BE2C (cell line): Measurements from ENCODE around the gene KRTAP9-4.
"Not testable (repeated sequence)": the region's sequence is repeated elsewhere in the genome, so short reads cannot be mapped to it uniquely, and the experiment has no call there.

Experiments used
- DNase-seq: peaks from one replicate; pipeline ENCODE4 v3.0.0-alpha.2; 2020
- H3K27me3 ChIP-seq: fragments of 250-450 bp; sonication (Bioruptor Pico); 2 replicates; pipeline ENCODE4 v1.5.1; 2020; ENCODE audit warnings: mild to moderate bottlenecking
- H3K36me3 ChIP-seq: fragments of 250-450 bp; sonication (Bioruptor Pico); 2 replicates; pipeline ENCODE4 v1.5.1; 2020; ENCODE audit warnings: mild to moderate bottlenecking
- H3K4me1 ChIP-seq: fragments of 250-450 bp; sonication (Bioruptor Pico); 2 replicates; pipeline ENCODE4 v1.5.1; 2020
- H3K4me3 ChIP-seq: 2 replicates; pipeline ENCODE4 v1.5.1; 2011; ENCODE audit warnings: low read depth, low read length
- H3K9me3 ChIP-seq: fragments of 250-450 bp; sonication (Bioruptor Pico); 2 replicates; pipeline ENCODE4 v1.5.1; 2020
- CTCF ChIP-seq: IDR thresholded peaks from 2 replicates; pipeline ENCODE4 v1.5.1; 2012; ENCODE audit warnings: mild to moderate bottlenecking, low read depth, low read length

The KRTAP9-4 gene

DNA sequence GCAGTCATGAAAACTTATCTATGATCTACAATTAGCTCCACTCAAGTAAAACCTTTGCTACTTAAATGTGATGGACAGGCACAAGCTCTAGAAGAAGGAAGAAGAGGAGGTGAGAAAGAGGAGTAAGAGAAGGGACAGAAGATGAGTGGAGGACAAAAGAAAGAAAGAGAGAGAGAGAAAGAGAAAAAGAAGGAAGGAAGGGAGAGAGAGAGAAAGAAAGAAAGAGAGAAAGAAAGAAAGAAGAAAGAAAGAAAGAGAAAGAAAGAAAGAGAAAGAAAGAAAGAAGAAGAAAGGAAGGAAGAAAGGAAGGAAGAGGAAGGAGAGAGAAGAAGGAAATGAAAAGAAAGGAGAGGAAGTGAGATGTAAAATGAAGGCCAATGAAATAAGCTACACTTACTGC is 19.4 kb upstream of the KRTAP9-4 start:
- no peaks in the 10 kb centered on the region for H3K36me3 ChIP-seq
- no peak for TF ChIP-seq CTCF
- peaks cover 48% of the 10 kb centered on the region for H3K27me3 ChIP-seq
- H3K4me3 ChIP-seq: no peak overlapping the region
- H3K4me1 ChIP-seq: no peaks in the 10 kb centered on the region
- DNase-seq: no peak
- H3K9me3 ChIP-seq: no peaks in the 10 kb centered on the region

- TF ChIP-seq CTCF: no peak
- DNase-seq: no peak
- H3K4me3 ChIP-seq: no peak overlapping the region
- H3K9me3 ChIP-seq: no peaks in the 10 kb centered on the region
- H3K27me3 ChIP-seq: peaks cover 47% of the 10 kb centered on the region
- no peaks in the 10 kb centered on the region for H3K36me3 ChIP-seq
- no peaks in the 10 kb centered on the region for H3K4me1 ChIP-seq
These were observed 17.8 kb upstream of the KRTAP9-4 start for GRCh38 chr17:41231731-41232130.

DNA sequence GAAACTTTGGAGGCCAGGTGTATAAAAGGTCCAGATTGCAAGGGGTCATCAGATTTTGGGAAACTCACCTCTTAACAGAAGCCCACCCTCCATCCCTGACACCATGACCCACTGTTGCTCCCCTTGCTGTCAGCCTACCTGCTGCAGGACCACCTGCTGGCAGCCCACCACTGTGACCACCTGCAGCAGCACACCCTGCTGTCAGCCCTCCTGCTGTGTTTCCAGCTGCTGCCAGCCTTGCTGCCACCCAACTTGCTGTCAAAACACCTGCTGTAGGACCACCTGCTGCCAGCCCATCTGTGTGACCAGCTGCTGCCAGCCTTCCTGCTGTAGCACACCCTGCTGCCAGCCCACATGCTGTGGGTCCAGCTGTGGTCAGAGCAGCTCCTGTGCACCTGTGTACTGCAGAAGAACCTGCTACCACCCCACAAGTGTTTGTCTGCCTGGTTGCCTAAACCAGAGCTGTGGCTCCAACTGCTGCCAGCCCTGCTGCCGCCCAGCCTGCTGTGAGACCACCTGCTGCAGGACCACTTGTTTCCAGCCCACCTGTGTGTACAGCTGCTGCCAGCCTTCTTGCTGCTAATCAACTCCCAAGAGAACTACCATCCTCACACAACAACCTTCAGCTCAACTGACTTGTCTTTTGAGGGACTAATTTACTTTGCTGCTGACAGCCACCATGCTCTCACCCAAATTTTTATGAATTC is 16.9 kb upstream of the KRTAP9-4 start, which contains the start of gene KRTAP9-3:
Gene KRTAP9-3 (plus strand): TSS at position 51 of the 707 bp plus-strand sequence. CDS start 53 bp downstream, at position 104.
- not testable (repeated sequence) for H3K4me3 ChIP-seq, DNase-seq, H3K36me3 ChIP-seq, H3K9me3 ChIP-seq, H3K4me1 ChIP-seq
- H3K27me3 ChIP-seq: peaks cover 47% of the 10 kb centered on the region

DNA sequence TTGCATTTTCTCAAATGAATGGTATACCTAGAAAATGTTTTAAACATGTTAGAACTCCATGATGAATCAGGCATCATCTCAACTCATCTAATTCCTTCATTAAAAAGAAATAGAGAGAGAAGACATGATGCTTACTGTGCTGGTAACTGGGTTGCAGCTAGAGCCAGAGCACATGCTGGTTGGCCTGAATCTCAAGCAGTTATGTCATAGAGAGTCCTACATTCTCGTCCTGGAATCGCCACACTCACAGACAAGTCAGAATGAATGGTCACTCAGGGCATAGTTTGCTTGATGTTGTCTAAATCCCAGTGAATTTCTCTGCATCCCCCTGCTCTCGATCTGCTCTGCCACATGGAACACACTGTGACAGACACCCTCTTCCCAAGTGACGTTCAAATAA is 12.4 kb upstream of the KRTAP9-4 start:
- not testable (repeated sequence) for H3K4me3 ChIP-seq, H3K4me1 ChIP-seq, H3K9me3 ChIP-seq, DNase-seq, H3K36me3 ChIP-seq
- peaks cover 17% of the 10 kb centered on the region for H3K27me3 ChIP-seq

DNA sequence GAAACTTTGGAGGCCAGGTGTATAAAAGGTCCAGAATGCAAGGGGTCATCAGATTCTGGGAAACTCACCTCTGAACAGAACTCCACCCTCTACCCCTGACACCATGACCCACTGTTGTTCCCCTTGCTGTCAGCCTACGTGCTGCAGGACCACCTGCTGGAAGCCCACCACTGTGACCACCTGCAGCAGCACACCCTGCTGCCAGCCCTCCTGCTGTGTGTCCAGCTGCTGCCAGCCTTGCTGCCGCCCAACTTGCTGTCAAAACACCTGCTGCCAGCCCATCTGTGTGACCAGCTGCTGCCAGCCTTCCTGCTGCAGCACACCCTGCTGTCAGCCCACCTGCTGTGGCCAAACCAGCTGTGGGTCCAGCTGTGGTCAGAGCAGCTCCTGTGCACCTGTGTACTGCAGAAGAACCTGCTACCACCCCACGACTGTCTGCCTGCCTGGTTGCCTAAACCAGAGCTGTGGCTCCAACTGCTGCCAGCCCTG is 11.5 kb upstream of the KRTAP9-4 start, which contains the start of gene KRTAP9-8:
Gene KRTAP9-8 (plus strand): TSS at position 51 of the 489 bp plus-strand sequence. CDS start 53 bp downstream, at position 104.
- H3K9me3 ChIP-seq, DNase-seq, H3K36me3 ChIP-seq, H3K4me3 ChIP-seq, H3K4me1 ChIP-seq: not testable (repeated sequence)
- peaks cover 17% of the 10 kb centered on the region for H3K27me3 ChIP-seq

DNA sequence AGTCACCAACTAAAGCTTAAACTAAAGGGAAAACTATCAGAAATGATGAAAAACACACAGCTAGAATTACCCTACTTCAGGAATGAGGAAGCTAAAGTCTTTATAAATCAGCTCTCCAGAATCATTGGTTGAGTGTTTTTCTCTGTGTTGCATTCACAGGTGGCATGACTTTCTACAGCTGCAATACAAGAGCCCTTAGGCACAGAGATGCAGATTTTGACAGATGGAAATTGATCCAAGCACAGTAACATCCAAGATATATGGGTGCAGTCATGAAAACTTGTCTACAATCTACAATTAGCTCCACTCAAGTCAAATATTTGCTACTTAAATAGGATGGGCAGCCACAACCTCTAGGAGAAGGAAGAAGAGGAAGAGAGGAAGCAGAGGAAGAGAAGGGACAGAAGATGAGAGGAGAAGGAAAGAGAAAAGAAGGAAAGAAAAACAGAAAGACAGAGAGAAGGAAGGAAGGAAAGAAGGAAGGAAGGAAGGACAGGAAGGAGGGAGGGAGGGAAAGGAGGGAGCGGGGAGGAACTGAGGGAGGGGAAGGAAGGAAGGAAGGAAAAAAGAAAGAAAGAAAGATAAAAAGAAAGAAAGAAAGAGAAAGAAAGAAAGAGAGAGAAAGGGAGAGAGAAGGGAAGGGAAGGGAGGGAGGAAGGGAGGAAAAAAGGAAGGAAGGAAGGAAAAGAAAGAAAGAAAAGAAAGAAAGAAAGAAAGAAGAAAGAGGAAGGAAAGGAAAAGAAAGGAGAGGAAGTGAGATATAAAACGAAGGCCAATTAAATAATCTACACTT is 2.3 kb upstream of the KRTAP9-4 start:
- H3K4me1 ChIP-seq, DNase-seq, H3K4me3 ChIP-seq, H3K9me3 ChIP-seq, H3K36me3 ChIP-seq: not testable (repeated sequence)
- H3K27me3 ChIP-seq: peaks cover 14% of the 10 kb centered on the region

DNA sequence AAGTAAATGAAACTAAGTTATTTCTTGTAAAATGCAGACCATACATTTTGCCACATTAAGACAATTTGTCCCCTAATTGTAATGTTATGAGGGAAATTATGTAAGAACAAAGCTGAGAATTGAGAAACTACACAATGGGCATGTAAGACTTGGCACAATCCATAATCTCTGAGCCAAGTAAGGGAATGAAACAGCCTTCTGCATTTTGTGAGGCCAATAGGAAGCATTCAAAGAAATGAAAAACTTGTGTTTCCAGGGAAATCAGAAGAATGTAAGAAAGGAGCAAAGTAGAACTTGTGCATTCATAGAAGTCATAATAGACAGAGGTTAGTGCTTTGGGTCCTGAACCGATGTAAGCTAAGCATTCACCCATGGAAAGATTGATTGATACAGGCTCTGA is 1.8 kb downstream of the KRTAP9-4 start:
- no peak for DNase-seq
- peaks cover 41% of the 10 kb centered on the region for H3K27me3 ChIP-seq
- H3K4me3 ChIP-seq: no peak overlapping the region
- no peak for TF ChIP-seq CTCF
- H3K9me3 ChIP-seq: no peaks in the 10 kb centered on the region
- H3K4me1 ChIP-seq: no peaks in the 10 kb centered on the region
- H3K36me3 ChIP-seq: no peaks in the 10 kb centered on the region

DNA sequence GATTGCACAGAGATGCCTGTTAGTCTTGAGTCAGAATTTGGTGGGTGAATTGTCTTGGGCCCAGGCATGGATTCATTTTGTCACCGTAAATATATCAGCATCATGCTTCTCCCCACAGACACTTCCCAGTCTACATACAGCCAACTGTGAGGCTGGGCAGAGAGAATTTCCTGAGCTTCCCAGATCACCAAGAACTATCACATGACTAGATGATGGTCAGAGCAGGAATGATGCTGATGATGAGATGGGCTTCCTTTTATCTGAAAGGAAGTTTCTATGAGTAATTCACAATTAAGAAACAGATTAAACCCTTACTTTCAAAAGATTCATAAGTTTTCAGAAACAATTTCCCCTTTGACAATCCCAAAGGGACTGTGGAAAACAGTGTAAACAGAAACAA is 5.4 kb downstream of the KRTAP9-4 start:
- Histone ChIP-seq H3K27me3 (peaks cover 74% of the 10 kb centered on the region), H3K36me3 (no peaks in the 10 kb centered on the region), H3K4me3 (no peak overlapping the region), H3K9me3 (no peaks in the 10 kb centered on the region), H3K4me1 (no peaks in the 10 kb centered on the region)
- no peak for TF ChIP-seq CTCF
- DNase-seq: no peak

DNA sequence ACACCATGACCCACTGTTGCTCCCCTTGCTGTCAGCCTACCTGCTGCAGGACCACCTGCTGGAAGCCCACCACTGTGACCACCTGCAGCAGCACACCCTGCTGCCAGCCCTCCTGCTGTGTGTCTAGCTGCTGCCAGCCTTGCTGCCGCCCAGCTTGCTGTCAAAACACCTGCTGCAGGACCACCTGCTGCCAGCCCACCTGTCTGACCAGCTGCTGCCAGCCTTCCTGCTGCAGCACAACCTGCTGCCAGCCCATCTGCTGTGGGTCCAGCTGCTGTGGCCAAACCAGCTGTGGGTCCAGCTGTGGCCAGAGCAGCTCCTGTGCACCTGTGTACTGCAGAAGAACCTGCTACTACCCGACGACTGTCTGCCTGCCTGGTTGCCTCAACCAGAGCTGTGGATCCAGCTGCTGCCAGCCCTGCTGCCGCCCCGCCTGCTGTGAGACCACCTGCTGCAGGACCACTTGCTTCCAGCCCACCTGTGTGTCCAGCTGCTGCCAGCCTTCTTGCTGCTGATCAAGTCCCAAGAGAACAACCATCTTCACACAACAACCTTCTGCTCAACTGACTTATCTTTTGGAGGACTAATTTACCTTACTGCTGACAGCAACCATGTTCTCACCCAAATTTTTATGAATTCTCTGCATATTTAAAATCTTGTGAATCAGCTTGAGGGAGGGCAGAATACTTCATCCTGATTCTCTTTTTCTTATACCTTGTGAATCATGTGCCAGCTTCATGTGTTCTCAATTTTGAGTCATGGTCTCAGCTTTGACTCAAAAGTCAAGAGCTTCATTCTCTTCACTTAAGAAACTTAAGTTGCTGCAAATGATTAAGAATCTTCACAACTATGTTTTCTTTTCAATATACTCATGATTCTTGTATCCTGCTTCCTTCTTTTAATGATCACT is 6.1 kb downstream of the KRTAP9-4 start, which contains the start of gene KRTAP9-9:
Gene KRTAP9-9 (plus strand): TSS at position 4 of the 910 bp plus-strand sequence.
- H3K4me1 ChIP-seq, H3K9me3 ChIP-seq: not testable (repeated sequence)

More for the DNA sequence above, 6.1 kb downstream of the KRTAP9-4 start, which contains the start of gene KRTAP9-9:
- DNase-seq, H3K36me3 ChIP-seq, H3K4me3 ChIP-seq: not testable (repeated sequence)
- H3K27me3 ChIP-seq: peaks cover 75% of the 10 kb centered on the region
